T1000 (cell line): ENCODE results near the gene GOLIM4.
"Not testable (repeated sequence)": the region's sequence is repeated elsewhere in the genome, so short reads cannot be mapped to it uniquely, and the experiment has no call there.

Experiments
- DNase-seq: peaks from one replicate; lab custom pipeline; 2025; ENCODE audit warnings: mixed read lengths; lab: John Stamatoyannopoulos, UW

GOLIM4 gene

DNA sequence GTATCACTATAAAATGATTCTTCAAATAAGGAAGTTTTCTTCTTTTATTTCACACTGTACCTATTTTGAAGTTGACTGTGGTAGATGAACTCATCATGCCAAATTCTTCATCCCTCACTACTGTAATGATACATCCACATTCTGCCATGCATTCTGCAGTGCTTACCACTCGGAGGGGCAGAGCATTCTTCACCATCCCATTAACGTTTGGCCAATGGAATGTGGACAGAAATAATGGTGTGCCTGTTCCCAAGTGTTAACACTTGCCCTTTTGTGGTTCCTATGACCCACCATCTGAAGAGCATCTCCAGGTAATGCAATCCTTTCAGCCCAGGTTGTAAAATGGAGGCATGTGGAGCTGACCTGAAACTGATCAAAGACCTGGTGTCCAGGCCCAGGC, 18.6 kb downstream of the GOLIM4 start:
- DNase-seq = no peak

DNA sequence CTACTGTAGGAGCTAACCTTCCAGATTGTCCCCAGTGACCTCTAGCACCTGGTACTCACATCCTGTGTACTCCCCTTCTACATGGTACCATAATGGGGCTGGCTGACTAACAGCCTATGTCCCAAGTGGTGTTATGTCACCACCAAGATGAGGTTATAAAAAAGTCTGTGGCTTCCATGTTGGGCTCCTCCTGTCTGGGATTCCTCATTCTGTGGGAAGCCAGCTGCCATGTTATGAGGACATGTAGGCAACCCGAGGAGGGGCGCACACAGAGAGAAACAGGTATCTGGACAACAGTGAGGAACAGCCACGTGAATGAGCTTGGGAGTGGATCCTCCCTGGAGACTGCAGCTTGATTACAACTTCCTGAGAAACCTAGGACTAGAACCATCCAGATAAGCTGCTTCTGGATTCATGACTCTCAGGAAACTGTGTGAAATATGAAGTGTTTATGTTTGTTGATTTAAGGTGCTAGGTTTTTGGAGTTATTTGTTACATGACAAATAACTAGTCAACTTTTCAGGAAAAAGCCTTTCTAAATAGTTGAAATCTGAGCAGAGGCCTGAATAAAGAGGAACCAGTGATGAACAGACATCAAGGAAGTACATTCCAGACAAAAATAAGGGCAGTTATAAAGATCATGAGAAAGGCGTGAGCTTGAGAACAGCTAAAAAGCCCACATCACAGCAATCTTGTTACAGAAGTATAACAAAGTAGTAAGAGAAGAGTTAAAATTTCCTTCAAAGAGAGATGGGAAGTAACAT, 21.7 kb downstream of the GOLIM4 start:
- DNase-seq = no peak

DNA sequence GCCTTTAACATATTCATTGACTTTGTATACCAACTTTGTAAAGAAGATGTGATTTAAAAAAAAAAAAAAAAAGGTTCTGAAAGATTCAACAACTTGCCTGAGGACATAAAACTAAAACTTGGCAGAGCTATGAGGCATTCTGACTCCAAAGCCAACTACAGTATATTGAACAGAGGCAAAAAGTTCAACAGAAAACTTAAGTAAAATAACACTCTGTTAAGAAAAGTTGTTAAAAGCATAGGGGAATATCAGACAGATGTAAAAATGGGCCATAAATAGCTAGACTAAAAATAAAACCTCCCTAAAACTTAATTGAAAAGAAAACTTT, 23.4 kb downstream of the GOLIM4 start:
- DNase-seq = no peak

DNA sequence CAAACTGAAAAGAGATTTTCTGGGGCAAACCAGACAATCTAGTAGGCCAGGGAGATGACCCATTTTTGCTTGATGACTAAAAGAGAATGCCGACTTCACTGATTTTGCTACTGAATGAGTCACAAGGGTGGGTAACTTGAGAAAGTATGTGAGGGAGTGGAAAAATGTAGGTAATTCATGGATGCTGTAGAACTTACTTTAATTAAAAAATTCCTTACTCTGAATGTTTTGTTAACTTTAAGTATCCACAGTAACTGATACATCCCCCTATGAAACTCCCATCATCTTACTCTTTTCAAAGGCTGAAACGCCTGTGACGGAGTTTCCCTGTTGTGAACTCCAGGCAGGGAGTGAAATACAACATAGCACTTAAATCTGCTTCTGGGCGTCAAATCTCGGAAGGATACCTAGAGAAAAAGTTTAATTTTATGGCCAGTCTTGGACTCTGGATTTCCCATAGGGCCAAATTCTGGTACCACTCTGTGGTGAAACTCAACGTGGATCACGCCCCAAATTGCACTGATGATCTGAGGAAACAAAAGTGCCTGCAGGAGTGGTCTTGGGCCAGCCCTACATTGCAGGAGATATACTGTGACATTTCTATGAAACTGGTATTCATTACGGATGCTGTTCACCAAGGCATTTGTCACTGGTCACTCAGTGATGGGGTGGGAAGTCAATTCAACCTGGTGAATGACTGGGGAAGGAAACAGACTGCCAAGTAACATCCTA, 24.0 kb downstream of the GOLIM4 start:
- peak; percentile 11 for DNase-seq

DNA sequence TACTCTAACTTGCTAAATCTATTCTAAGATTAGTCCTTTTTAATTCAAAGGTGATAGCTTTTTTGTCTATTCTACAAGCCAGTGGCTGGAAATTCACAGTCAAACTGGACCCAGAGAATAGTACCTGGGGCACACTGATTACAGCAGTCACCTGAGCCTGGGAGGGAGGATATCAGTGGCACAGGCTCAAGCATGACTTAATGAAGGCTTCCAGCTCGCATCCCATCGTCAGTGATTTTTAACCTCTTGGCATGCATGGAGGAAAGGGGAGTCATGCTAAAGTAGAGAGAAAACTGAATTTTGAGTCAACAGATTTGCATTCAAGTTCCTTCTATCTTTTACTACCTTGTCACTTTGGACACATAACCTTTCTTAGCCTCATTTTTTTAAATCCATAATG, 24.8 kb downstream of the GOLIM4 start:
- DNase-seq = no peak

DNA sequence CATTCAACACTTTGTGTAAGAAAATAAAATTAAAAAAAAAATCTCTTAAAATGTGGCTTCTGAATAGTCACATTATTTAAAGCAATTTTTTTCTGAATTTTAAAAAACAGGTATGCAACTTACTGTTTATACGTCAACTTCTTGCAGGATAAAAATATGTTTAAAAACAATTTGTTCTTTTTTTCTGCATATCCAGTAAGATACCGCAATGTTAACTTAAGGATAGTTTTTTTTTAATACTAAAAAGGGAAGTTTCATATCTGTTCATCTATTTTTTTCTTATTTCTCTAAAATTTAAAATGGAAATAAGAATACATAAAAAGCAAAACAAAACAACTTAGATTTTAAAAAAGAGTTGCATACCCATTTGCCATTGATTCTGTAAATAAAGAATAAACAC, 27.4 kb downstream of the GOLIM4 start:
- DNase-seq = no peak

DNA sequence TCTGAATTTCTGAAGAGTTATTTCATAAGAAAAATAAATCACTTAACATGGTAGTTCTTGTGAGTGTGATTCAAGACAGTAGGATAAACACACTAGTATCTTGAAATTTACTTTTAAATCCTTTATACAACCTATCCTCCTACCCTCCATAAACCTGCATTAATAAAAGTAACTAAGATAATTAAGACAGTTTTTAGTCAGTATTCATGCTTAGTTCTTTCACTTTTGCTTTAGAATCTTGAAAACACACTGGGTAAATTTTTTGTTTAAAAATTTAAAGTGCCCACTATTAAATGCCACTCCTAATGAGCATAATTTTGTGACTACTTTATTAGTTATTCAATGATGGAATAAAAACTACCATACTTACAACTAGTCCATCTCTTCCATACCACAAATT, 28.8 kb downstream of the GOLIM4 start:
- DNase-seq = no peak

DNA sequence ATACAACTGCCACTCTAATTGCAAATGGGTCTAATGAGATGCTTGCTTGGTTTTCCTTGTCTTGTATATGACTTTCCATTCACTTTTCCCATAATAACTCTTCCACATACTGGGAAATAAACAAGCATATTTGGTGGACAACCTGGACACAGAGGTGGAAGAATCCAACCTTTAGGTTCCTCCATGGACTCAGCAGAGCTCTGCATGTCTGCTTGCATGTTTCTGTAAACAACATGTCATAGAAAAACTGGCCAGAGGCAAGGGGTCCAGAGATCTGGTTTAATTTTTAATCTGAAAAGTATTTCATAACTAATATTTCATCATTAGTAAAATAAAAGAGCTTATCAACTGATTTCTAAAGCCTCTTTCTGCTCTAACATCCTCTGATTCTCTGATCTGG, 30.2 kb downstream of the GOLIM4 start:
- no peak for DNase-seq

DNA sequence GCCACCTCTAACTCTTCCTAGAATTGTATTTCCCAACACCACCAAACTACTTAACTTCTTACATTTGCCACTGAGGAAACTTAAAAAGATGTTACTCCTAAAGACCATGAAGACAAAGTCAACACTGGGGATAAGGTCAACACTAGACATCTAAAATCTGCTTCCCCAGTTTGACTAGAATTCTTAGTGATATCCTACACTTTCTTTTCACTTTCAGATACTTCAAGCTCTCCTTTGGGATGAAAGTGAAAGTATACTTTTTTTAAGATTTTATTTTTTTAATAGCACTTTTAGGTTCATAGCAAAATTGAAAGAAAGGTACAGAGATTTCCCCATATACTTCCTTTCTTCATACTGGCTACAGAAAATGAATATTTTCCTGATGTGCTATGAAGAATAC, 32.6 kb downstream of the GOLIM4 start:
- DNase-seq = no peak

DNA sequence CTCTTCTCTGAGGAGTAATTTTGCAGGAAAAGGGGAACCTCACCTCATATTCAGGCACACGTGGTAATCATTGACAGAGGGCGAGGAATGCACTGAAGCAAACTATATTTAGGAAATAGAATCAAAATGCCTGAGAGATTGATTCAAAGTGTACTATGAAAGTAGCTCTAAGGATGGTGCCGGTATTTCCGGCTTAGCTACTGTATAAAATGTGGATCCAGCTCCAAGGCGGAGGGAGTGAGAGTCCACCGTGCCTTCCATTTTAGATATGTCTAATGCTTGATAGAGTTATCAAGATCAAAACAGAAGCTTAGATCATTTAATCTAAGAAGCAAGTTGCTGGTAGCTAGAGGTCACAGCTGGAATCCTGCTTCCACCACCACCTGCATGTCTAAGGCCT, 33.0 kb downstream of the GOLIM4 start:
- no peak for DNase-seq

DNA sequence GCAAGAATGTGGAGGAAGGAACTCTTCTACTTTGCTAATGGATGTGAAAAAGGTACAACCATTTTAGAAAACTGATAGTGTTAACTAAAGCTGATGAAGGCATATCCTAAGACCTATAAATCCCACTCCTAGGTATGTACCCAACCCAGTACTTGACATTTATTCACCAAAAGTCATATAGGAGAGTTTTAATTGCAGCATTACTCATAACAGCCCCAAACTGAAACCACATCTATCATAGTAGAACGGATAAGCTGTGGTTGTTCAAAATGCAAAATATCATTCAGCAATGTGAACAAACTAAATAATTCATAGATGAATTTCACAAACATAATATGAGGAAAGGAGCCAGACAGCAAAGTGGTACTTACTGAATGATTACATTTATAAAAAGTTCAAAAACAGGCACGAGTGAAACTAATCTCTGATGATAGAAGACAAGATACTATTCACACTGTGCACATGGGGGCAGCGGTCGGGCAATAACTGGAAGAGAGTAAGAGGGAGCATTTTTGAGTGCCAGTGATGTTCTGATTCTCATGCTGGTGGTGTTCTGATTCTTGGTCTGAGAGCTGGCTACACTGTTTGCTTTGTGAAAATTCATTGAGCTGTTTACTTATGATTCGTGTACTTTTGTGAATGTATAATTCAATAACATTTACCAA, 34.3 kb downstream of the GOLIM4 start:
- no peak for DNase-seq

DNA sequence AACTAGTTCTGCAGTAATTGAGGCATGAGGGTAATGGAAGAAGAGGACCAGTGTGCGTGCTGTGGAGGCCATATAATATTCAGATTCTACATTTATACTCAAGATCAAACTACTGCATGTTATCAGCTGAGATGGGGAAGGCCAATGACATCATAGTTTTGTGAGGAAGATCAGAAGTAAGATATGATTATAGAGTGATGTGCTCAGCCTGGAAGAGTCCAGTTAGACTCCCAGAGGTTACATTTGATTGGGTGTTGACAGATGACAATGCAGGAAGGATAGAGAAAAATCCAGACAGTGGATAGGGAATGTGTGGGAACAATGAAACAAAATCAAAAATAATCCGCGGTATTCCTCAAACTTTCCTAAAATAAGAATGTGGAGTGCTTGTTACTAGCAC, 35.4 kb downstream of the GOLIM4 start:
- no peak for DNase-seq

DNA sequence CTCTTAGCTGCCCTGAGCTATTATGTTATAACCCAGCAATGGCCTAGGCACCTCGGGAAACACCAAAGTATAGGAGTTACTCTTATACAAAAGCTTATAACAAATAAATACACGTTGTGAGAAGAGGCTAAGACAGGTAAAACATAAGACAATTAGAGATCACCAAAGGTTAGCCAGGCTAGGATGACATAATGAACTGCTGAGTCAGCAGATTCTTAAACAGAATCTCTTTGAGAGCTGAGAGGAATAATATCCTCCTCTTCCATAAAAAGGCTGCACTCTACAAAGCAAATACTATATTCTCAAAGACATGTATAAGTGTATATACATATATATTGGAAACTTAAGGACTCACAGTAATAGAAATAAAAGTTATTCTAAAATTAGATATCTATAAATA, 37.2 kb downstream of the GOLIM4 start:
- DNase-seq = no peak

DNA sequence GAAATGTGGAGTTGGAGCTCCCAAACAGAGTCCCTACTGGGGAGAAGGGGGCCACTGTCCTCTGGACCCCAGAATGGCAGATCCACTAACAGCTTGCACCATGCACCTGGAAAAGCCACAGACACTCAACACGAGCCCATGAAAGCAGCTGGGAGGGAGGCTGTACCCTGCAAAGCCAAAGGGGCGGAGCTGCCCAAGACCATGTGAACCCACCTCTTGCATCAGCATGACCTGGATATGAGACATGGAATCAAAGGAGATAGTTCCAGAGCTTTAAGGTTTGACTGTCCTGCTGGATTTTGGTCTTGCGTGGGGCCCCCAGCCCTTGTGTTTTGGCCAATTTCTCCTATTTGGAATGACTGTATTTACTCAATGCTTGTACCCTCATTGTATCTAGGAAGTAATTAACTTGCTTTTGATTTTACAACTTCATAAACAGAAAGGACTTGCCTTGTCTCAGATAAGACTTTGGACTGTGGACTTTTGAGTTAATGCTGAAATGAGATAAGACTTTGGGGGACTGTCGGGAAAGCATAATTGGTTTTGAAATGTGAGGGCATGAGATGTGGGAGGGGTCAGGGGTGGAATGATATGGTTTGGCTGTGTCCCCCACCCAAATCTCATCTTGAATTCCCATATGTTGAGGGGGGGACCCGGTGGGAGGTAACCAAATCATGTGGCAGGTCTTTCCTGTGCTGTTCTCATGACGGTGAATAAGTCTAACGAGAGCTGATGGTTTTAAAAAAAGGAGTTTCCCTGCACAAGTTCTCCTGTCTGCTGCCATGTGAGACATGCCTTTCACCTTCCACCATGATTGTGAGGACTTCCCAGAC, 39.1 kb downstream of the GOLIM4 start:
- not testable (repeated sequence) for DNase-seq

DNA sequence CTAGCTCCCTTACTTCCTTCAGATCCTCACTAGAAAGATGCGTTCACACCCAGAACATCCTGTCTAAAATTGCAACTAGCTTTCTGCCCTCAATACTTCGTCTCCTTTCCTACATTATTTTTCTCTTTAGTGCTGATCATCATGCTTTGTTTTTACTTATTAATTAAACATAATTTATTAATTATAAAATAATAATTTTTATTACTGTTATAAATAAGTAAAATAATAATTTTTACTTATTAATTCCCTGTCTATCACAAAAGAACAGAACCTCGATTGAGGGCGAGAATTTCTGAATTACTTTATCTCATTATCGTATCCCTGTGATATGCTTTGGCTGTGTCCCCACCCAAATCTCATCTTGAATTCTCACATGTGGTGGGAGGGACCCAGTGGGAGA, 41.3 kb downstream of the GOLIM4 start:
- DNase-seq = no peak

DNA sequence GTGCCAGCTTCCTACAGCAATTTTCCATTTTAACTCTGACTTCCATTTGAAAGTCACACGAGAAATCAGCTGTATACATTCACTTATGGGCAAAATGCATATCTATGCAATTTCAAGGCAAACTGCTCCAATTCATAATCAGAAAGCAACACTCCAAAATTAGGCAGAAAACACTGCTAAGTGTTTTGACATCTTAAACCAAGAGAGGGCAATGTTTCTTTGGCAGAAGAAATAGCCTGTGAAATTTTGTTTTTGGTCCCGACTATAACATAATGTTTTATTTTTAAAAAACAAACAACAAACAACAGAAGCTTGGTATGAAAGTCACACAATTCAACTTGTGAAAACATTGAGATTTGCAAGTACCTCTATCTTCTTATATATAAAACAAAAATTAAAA, 42.6 kb downstream of the GOLIM4 start:
- no peak for DNase-seq

DNA sequence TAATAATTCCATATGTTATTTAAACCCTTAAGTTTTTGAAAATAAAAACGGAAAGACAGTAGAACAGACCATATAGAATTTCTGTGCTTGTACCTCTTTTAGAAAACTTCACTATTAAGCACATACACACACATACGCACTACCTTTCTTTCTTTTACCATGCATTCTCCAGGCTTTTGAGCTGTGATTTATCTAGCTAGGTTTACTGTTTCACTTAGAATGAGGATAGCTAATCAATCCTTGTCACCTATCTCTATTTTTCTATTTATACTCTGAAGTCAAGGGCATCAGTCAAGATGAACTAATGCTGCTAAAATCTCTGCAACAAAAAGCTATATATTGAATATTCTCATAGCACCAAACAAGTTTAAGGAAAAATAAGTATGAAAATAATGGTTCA, 43.2 kb downstream of the GOLIM4 start:
- no peak for DNase-seq

DNA sequence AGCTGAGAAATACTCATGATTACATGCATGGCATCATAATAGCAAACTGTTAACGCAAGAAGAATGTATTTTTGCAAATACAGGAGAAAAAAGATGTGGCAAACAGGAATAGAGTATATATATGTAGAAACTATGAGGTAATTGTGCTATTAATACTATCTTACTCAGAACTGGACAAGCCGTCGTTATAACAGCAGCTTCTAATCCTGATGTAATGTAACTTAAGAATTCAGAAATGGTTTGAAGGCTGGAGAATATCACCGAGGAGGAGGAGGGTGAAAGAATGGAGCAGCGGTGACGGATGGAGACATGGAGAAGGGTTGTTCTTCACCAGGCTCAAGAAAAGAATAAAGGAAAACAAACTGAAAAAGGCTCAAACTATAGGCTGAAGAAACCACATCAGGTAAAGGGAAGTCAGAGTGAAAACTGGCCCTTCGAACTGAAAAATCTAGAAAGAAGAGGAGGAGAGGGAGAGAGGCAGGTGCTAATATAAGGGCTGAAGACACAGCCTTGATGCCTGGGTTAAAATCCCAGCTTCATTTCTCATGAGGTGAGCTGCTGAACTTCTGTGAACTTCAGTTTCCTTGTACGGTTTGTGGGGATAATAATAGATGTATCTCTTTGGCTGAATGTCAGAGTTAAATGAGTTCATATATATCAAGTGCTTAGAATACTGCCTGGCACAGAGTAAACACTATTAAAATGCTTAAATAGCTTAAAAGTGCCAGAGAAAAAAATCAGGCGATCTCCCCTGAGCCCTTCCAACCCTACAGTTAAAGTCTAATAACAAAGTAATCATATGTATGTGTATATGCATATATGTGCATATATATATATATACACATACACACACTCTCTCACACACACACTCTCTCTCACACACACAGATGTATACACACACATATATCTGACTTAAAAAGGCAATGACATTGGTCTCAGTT, 43.9 kb downstream of the GOLIM4 start:
- DNase-seq = no peak

DNA sequence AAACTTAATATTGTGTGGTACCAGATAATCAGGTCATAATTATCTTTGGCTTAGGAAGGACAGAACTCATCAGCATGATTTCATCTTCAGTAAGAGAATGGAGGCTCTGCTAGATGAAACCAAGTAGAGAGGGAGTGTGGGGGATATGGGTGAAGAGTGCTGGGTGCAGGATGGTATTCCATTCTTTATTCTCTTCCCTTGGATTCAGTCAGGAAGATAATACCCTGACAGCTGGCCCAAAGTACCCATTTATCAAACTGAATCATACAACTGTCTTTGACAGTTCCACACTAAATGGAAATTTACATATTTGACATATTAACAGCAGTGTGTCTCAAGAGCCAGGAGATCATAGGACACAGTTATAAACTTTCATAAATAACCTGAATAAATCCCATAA, 44.7 kb downstream of the GOLIM4 start:
- no peak for DNase-seq

DNA sequence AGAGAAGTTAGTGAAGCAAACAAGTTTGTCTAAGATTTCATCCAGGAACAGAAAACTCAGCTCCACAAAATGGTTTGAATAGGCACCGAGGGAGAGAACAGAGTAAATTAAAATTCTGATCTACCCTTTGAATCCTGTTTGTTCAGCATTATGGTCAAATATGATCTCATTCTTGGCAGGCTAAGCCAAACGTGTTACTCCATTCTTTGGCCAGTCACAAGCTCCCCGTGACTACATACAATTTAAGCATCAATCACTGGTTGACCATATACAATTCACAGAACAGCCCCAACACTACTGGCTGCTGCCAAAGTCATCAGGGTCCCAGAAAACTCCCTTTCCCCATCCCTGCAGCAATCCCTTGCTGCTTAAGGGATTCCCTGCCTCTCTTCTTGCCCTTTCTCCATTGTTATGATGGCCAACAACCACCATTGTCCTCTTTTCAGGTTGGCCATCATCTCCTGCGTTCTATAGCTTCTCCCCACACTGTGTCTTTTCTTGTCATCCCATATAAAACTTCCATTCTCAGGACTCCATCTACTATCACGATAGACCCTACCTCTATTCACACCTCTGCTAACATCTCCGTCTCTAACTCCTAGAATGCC, 46.3 kb downstream of the GOLIM4 start:
- DNase-seq = no peak
